Skin of body (tissue), 2 donors: Measurements from ENCODE around the gene PLCL1. TPM values are rescaled to one million over a fixed set of nuclear protein-coding genes. Genes with fewer than 3 reads are reported as not detected.
"Not testable (repeated sequence)": the region's sequence is repeated elsewhere in the genome, so short reads cannot be mapped to it uniquely, and the experiment has no call there.

Source experiments
- DNase-seq: peaks from one replicate; lab custom pipeline; 2025; lab: John Stamatoyannopoulos, UW
- total RNA-seq: library from RNA; depleted of rRNA; stranded (reverse); fragments of >200 nt; gene quantifications from one replicate; pipeline ENCODE4 v1.2.3, GENCODE V29; 2014

Gene PLCL1
- total RNA-seq, 1 donor from 2014 or later: 10.9 TPM

GRCh38 chr2:197809064-197809463 lies 4.7 kb downstream of the PLCL1 start:
- no peak for DNase-seq

- DNase-seq: no peak
Observed at GRCh38 chr2:197810016-197810415, 5.6 kb downstream of the PLCL1 start.

- DNase-seq: no peak
Observed at GRCh38 chr2:197810491-197810890, 6.1 kb downstream of the PLCL1 start.

- DNase-seq: no peak
Observed at GRCh38 chr2:197813093-197813787, 8.8 kb downstream of the PLCL1 start.

GRCh38 chr2:197814526-197814925 lies 10.1 kb downstream of the PLCL1 start:
- DNase-seq: no peak

GRCh38 chr2:197821550-197822289 lies 17.3 kb downstream of the PLCL1 start:
- no peak for DNase-seq

- DNase-seq: no peak
Observed at GRCh38 chr2:197822333-197822732, 17.9 kb downstream of the PLCL1 start.

GRCh38 chr2:197827618-197828017 lies 23.2 kb downstream of the PLCL1 start:
- DNase-seq: no peak

GRCh38 chr2:197828464-197829135 lies 24.2 kb downstream of the PLCL1 start:
- DNase-seq: peak; percentile 24

GRCh38 chr2:197834771-197835170 lies 30.4 kb downstream of the PLCL1 start:
- DNase-seq: not testable (repeated sequence)

- DNase-seq: no peak
Observed at GRCh38 chr2:197835293-197835692, 30.9 kb downstream of the PLCL1 start.

GRCh38 chr2:197838036-197838435 lies 33.6 kb downstream of the PLCL1 start:
- DNase-seq: peak; percentile 35

- no peak for DNase-seq
Observed at GRCh38 chr2:197838579-197838978, 34.2 kb downstream of the PLCL1 start.

GRCh38 chr2:197839327-197839726 lies 34.9 kb downstream of the PLCL1 start:
- no peak for DNase-seq

- no peak for DNase-seq
Observed at GRCh38 chr2:197839856-197840255, 35.5 kb downstream of the PLCL1 start.

GRCh38 chr2:197846128-197846527 lies 41.7 kb downstream of the PLCL1 start:
- DNase-seq: no peak

GRCh38 chr2:197846777-197847176 lies 42.4 kb downstream of the PLCL1 start:
- no peak for DNase-seq

GRCh38 chr2:197847651-197848401 lies 43.4 kb downstream of the PLCL1 start:
- DNase-seq: no peak

- no peak for DNase-seq
Observed at GRCh38 chr2:197848602-197849001, 44.2 kb downstream of the PLCL1 start.

- no peak for DNase-seq
Observed at GRCh38 chr2:197850882-197851450, 46.6 kb downstream of the PLCL1 start.

GRCh38 chr2:197851451-197851850 lies 47.1 kb downstream of the PLCL1 start:
- no peak for DNase-seq
